ENCODE results near the gene DIAPH3.
"Not testable (repeated sequence)": the region's sequence is repeated elsewhere in the genome, so short reads cannot be mapped to it uniquely, and the experiment has no call there.

The DIAPH3 gene

DNA sequence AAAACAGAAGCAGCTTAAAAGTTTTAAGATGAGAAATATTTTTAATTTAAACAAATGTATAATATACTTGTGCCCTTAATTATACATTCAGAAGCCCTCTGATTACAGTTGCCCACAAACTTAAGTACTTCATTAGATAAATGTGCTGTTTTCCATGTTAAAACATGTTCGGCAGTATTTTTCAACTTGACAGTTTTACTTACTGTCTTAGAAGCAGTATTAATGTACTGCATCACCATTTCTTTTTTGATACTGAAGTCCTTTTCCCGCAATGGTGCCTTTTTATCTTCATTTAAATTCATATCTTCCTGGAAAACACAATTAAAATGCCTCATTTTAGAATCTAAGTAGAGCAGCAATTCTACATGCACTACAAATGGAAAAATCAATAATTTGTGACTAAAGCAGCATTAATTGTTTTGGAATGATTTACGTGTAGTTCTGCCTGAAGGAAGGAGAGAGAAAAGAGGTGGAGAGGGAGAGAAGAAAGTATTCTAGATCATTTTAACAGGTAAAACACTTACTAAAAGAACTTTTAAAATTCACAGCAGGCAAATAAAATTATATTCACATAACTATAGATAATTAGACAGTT lies 70.2 kb downstream of the DIAPH3 start:
- DNase-seq (ENCODE audit: low spot score) = no peak

- no peak for DNase-seq (ENCODE audit: low spot score)
Observed at GRCh38 chr13:60091573-60091972, 72.2 kb downstream of the DIAPH3 start.

DNA sequence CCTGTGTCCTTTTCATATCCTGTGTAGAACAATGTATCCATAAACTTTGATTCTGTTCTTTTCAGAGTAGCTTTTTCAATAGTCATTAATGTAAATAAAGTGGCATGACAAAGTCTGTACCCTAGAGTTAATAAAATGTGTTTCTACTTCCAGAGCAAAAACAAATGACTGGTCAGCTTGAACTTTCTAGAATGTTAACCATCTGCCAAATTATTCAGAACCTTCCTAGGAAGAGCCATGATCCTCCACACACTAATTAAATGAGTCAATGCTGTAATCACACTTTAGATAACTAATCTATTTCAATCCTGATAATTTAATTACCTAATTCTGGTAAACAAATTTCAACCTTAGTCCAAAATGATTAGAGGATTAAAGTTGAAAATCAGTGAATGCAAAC lies 73.2 kb downstream of the DIAPH3 start:
- DNase-seq (ENCODE audit: low spot score) = no peak

GRCh38 chr13:60083780-60084179 lies 79.9 kb downstream of the DIAPH3 start:
- not testable (repeated sequence) for DNase-seq (ENCODE audit: low spot score)

GRCh38 chr13:60080850-60081249 lies 82.9 kb downstream of the DIAPH3 start:
- DNase-seq (ENCODE audit: low spot score) = no peak

GRCh38 chr13:60078226-60078625 lies 85.5 kb downstream of the DIAPH3 start:
- DNase-seq (ENCODE audit: low spot score) = no peak

DNA sequence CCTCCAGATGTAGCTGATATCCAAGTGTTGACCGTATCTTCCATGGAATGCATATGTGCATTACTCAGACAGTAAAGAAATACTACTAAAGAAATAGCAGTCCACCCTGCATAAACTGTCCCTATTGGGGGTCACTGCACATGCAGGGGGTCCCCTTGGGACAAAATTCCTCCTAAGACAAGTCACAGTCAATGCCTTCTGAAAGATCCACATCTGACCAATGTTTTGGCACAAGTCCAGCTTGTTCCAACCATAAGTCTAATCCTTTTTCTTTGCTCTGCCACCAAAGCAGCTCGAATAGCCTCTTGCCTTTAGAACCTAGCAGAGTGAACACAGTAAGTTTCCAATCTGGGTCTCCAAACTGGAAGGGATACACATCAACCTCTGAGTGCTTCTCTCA lies 87.9 kb downstream of the DIAPH3 start:
- DNase-seq (ENCODE audit: low spot score) = no peak

DNA sequence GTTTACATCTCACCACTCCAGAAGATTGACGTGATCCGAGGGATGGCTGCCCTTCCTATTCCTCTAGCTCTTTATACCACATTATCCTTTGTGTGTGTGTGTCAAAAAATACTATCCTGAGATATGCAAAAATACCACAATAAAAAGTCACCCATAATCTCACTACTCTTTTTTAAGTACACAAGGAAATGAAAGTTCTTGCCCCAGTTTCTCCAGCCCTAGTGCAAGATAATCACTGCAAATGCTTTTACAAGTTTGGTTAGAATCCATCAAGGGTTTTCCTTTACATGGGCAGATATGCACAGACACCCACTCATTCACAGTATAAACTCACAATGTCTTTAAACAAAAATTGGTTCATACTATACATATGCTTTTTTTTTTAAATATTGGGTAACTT lies 89.3 kb downstream of the DIAPH3 start:
- DNase-seq (ENCODE audit: low spot score) = no peak

- DNase-seq (ENCODE audit: low spot score) = no peak
Observed at GRCh38 chr13:60066226-60066625, 97.5 kb downstream of the DIAPH3 start.

- DNase-seq (ENCODE audit: low spot score) = no peak
Observed at GRCh38 chr13:60062502-60062901, 101.2 kb downstream of the DIAPH3 start.

GRCh38 chr13:60061737-60062136 lies 102.0 kb downstream of the DIAPH3 start:
- DNase-seq (ENCODE audit: low spot score) = no peak

- no peak for DNase-seq (ENCODE audit: low spot score)
Observed at GRCh38 chr13:60051754-60052285, 111.9 kb downstream of the DIAPH3 start.

DNA sequence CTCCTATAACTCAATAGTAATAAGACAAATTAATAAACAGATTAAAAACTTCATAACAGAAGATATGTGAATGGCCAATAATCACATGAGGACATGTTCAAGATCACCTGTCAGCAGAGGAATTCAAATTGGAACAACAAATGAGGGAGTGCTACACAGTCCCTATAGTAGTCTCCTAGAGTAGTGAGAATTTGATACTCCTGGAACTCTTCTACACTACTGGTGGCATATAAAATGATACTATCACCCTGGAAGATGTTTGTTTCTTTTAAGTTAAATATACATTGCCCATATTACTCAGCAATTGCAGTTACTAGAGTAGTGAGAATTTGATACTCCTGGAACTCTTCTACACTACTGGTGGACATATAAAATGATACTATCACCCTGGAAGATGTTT lies 115.4 kb downstream of the DIAPH3 start:
- not testable (repeated sequence) for DNase-seq (ENCODE audit: low spot score)

GRCh38 chr13:60047918-60048317 lies 115.8 kb downstream of the DIAPH3 start:
- DNase-seq (ENCODE audit: low spot score) = no peak

DNA sequence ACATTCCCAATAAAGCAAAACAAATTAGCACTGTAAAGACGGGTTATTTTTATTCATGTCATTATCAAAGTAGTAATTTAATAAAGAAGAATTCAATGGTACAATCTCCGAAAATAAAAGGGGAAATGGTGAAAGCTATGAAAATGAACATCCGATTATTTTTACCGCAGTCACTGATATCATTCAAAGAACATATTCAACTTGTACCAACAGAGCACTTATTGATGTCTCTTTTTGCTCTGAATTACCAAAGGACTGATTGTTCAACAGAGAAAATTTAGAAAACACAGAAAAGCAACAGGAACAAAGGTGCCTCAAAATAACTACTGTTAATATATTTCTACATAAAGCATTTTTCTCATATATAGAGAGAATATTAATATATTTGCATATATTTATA lies 119.4 kb downstream of the DIAPH3 start:
- DNase-seq (ENCODE audit: low spot score) = no peak

GRCh38 chr13:60043262-60043661 lies 120.5 kb downstream of the DIAPH3 start:
- no peak for DNase-seq (ENCODE audit: low spot score)

DNA sequence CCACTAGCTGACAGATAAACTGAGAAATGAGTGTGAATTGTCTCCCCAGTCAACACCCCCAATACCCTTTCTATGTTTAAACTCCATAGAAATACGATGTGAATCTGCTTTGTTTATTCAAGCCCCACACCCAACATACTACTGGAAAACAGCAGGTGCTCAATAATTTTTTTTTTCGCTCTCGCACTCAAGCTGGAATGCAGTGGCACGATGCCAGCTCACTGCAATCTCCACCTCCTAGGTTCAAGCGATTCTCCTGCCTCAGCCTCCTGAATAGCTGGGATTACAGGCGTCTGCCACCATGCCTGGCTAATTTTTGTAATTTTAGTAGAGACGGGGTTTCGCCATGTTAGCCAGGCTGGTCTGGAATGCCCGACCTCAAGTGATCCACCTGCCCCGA lies 123.1 kb downstream of the DIAPH3 start:
- DNase-seq (ENCODE audit: low spot score) = not testable (repeated sequence)

- no peak for DNase-seq (ENCODE audit: low spot score)
Observed at GRCh38 chr13:60035874-60036273, 127.9 kb downstream of the DIAPH3 start.

DNA sequence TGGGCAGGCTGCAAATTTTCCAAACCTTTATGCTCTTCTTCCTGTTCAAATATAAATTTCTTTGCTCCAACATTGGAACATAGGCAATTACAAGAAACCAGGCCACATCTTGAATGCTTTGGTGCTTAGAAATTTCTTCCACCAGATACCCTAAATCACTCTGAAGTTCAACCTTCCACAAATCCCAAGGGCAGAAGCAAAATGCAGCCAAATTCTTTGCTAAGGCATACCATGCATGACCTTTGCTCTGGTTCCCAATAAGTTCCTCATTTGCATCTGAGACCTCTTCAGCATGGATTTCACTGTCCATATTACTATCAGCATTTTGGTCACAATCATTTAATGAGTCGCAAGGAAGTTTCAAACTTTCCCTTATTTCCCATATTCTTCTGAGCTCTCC lies 130.9 kb downstream of the DIAPH3 start:
- no peak for DNase-seq (ENCODE audit: low spot score)

DNA sequence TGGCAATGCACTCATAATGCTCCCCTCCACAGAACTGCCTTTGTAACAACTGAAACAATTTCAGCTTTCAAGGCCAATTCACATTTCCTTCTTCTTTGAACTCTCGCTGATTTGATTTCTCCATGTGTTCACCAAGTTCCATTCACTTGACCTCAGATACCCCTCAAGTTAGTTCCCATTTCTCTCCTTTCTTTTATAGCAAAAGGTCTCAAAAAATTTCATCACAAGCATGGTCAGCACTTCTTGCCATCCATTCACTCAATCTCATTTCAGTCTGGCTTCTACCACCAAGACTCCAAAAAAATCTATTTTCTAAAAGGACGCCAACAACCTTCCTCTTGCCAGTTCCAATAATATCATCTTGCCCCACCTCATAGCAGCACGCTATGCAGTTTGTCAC lies 135.7 kb downstream of the DIAPH3 start:
- DNase-seq (ENCODE audit: low spot score) = no peak

GRCh38 chr13:60026286-60026685 lies 137.4 kb downstream of the DIAPH3 start:
- DNase-seq (ENCODE audit: low spot score) = no peak

DNA sequence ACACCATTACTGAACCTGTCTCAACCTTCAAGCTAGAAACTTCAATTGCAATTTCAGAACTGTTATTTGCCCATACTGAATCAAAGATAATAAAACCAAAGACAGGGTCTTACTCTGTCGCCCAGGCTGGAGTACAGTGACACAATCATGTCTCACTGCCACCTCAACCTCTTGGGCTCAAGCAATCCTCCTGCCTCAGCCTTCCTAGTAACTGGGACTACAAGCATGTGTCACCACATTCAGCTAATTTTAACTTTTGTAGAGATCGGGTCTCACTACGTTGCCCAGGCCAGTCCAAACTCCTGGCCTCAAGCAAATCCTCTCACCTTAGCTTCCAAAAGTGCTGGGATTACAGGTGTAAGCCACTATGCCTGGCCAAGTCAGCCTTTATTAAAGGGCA lies 143.4 kb downstream of the DIAPH3 start:
- DNase-seq (ENCODE audit: low spot score) = no peak

DNA sequence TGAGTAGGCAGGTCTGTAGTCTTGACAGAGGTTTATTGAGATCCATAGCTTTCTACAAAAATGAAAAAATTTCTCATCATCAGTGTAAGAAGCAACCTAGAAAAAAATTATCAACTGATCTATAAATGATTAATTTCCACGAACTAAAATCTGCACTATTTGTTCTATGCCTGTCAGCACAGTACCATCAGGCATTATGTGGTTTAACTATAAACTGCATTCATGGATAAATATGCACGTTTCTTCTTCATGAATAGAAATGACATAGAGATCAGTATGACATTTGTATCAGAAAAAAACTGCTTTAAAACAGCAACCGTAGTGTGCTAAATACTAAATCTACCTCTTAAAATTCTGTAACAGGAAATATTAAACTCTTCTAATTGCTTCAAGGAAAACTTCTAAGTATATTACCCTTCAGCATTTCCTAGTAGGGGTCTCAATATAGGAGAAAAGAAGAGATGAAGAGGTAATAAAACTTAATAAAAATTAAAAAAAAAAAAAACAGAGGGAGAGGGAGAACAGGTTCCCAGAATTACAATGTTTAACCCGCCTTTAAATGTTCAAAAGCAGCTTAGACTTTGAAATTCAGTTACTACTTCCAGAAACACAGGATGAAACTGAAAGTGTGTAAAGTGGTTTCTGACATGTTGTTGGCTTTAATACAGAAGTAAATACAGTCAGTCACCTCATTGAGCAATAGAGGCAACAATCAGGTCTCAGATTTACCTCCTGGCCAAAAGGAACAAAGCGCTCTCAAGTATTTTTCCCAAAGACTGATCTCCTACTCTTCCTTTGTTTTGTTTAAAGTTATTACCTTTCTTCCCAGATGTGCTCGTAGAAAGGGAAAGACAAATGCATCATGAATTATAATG lies 144.4 kb downstream of the DIAPH3 start:
- DNase-seq (ENCODE audit: low spot score) = no peak

Data from HuH-7 (cell line).